Measurements from ENCODE around the gene CBY1. TPM values are rescaled to one million over a fixed set of nuclear protein-coding genes. Genes with fewer than 3 reads are reported as not detected.

The CBY1 gene
- total and polyA plus RNA-seq, 4 donors: 6.3 to 14.9 (median 8.9) TPM

GRCh38 chr22:38674888-38675287, 18.4 kb downstream of the CBY1 start:
- WGBS: 86% methylated on average over 5 of the region's 5 CpGs
- no peak overlapping the region for H3K4me3 ChIP-seq (ENCODE audit: low read depth in 1 of 3, low read length in 3 of 3)
- no peak for TF ChIP-seq CTCF (IDR thresholded peaks at IDR 0.05; ENCODE audit: low read depth, low read length, missing input control)
- no peak for TF ChIP-seq REST (IDR thresholded peaks at IDR 0.05)
- TF ChIP-seq TAF1 (conservative IDR thresholded peaks at IDR 0.05): no peak
- TF ChIP-seq NR2F2 (IDR thresholded peaks at IDR 0.05): no peak
- no peak for TF ChIP-seq YY1 (IDR thresholded peaks at IDR 0.05)
- no peaks in the 10 kb centered on the region for H3K9me3 ChIP-seq (ENCODE audit: control insufficient read depth in 4 of 4, low read length in 3 of 4)
- no peak overlapping the region for H3K9ac ChIP-seq (ENCODE audit: low read depth in 1 of 2, low read length in 2 of 2)
- H3K4me1 ChIP-seq (ENCODE audit: control insufficient read depth in 4 of 4, insufficient read depth in 4 of 4, low read length in 3 of 4): no peaks in the 10 kb centered on the region
- no peak for DNase-seq (ENCODE audit: low spot score)
- peaks cover 5 to 22% (median 9%) of the 10 kb centered on the region in 4 donors for H3K36me3 ChIP-seq (ENCODE audit: control insufficient read depth in 4 of 4, insufficient read depth in 3 of 4, low read depth in 1 of 4, low read length in 3 of 4)
- no peaks in the 10 kb centered on the region for H3K27me3 ChIP-seq (ENCODE audit: control insufficient read depth in 4 of 4, insufficient read depth in 4 of 4, low read length in 3 of 4)
- no peak overlapping the region for H3K27ac ChIP-seq (ENCODE audit: low read depth in 1 of 2, low read length in 2 of 2)

GRCh38 chr22:38675833-38676232, 19.4 kb downstream of the CBY1 start:
- H3K27me3 ChIP-seq (ENCODE audit: control insufficient read depth in 4 of 4, insufficient read depth in 4 of 4, low read length in 3 of 4): no peaks in the 10 kb centered on the region
- no peak for DNase-seq (ENCODE audit: low spot score)
- peaks cover 5 to 21% (median 8%) of the 10 kb centered on the region in 4 donors for H3K36me3 ChIP-seq (ENCODE audit: control insufficient read depth in 4 of 4, insufficient read depth in 3 of 4, low read depth in 1 of 4, low read length in 3 of 4)
- H3K27ac ChIP-seq (ENCODE audit: low read depth in 1 of 2, low read length in 2 of 2): no peak overlapping the region
- WGBS: 96% methylated on average over 3 of the region's 3 CpGs
- H3K4me1 ChIP-seq (ENCODE audit: control insufficient read depth in 4 of 4, insufficient read depth in 4 of 4, low read length in 3 of 4): no peaks in the 10 kb centered on the region
- H3K9me3 ChIP-seq (ENCODE audit: control insufficient read depth in 4 of 4, low read length in 3 of 4): no peaks in the 10 kb centered on the region
- no peak for TF ChIP-seq SP1 (IDR thresholded peaks at IDR 0.05)
- no peak for TF ChIP-seq RAD21 (IDR thresholded peaks at IDR 0.05)
- no peak for TF ChIP-seq CTCF (IDR thresholded peaks at IDR 0.05; ENCODE audit: low read depth, low read length, missing input control)
- no peak for TF ChIP-seq YY1 (IDR thresholded peaks at IDR 0.05)
- TF ChIP-seq GABPA (IDR thresholded peaks at IDR 0.05 in 1 of 2, conservative IDR thresholded peaks at IDR 0.05 in 1 of 2): no peak
- TF ChIP-seq ZBTB33 (IDR thresholded peaks at IDR 0.05): no peak
- no peak for TF ChIP-seq FOXA2 (IDR thresholded peaks at IDR 0.05)
- no peak for TF ChIP-seq FOXA1 (IDR thresholded peaks at IDR 0.05)
- no peak for TF ChIP-seq HNF4G (IDR thresholded peaks at IDR 0.05)
- no peak for TF ChIP-seq ATF3 (IDR thresholded peaks at IDR 0.05)
- no peak overlapping the region for H3K4me3 ChIP-seq (ENCODE audit: low read depth in 1 of 3, low read length in 3 of 3)
- no peak overlapping the region for H3K9ac ChIP-seq (ENCODE audit: low read depth in 1 of 2, low read length in 2 of 2)
